ENCODE results near the gene FZD10.

The FZD10 gene

GRCh38 chr12:130120012-130120805 is 42.1 kb upstream of the FZD10 start:
- H3K4me1 ChIP-seq (ENCODE audit: control insufficient read depth in 1 of 2, insufficient read depth in 2 of 2, low read length in 2 of 2): no peaks in the 10 kb centered on the region

DNA sequence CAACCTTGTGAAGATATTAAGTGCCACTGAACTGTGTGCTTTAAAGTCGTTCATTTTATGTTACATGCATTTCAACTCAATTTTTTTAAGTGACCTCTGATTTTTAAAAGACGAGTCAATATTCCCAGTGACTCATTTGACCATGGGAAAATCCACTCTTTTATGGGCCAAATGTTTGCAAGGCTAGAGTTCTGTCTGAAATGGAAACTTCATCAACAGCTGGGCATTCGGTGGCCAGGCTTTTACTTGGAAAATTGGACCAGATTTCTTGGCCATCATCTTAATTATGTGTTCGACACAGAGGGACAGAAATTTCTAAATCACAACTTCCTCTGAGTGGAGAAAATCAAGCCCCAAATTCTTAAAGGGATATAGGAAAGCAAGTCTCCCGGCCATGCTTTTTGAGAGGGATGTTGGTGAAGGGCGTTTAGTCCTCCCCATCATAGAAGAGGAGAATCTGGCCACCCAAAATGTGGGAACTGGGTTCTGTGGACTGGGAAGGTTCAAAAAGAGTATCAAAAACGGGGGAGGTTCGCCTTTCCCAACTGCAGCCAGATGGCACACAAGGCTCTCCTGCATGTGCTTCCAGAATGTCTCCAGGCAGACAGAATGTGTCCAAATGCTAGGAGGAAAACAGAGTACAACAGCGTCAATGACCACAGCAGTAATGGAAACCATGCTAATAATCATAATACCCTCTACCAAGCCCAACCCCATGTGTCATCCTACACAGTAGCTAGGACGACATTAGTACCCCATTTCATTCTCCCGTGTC is 40.9 kb upstream of the FZD10 start:
- Histone ChIP-seq H3K9ac (ENCODE audit: low read length) (no peak overlapping the region), H3K4ac (ENCODE audit: low read depth, low read length) (no peak overlapping the region), H2AFZ (ENCODE audit: insufficient read depth, low read length, poor library complexity) (no peak overlapping the region), H3K14ac (ENCODE audit: low read length) (no peak overlapping the region), H3K9me3 (ENCODE audit: insufficient read depth, low read depth, low read length) (peaks cover 3% of the 10 kb centered on the region), H2BK120ac (ENCODE audit: insufficient read depth, low read length, poor library complexity) (no peak overlapping the region), H3K27ac (ENCODE audit: low read depth, low read length) (no peak overlapping the region), H3K36me3 (ENCODE audit: control insufficient read depth in 1 of 2, insufficient read depth in 2 of 2, low read length in 2 of 2) (no peaks in the 10 kb centered on the region), H3K4me3 (ENCODE audit: low read depth, low read length) (no peak overlapping the region), H3K27me3 (ENCODE audit: insufficient read depth, low read length) (no peaks in the 10 kb centered on the region), H2BK12ac (ENCODE audit: low read length) (no peak overlapping the region), H2AK5ac (ENCODE audit: low read length) (no peak overlapping the region), H2BK5ac (ENCODE audit: low read depth, low read length, poor library complexity) (no peak overlapping the region), H4K12ac (ENCODE audit: low read depth, low read length) (no peak overlapping the region), H3K23ac (ENCODE audit: low read length) (no peak overlapping the region), H4K91ac (ENCODE audit: low read depth, low read length) (no peak overlapping the region), H3K79me2 (ENCODE audit: control insufficient read depth, insufficient read depth, low read length, poor library complexity) (no peaks in the 10 kb centered on the region), H3K79me1 (ENCODE audit: low read length) (no peaks in the 10 kb centered on the region), H3K4me2 (ENCODE audit: low read length) (no peak overlapping the region), H3K18ac (ENCODE audit: low read length) (no peak overlapping the region), H3K4me1 (ENCODE audit: control insufficient read depth in 1 of 2, insufficient read depth in 2 of 2, low read length in 2 of 2) (no peaks in the 10 kb centered on the region), H4K8ac (ENCODE audit: low read depth, low read length) (no peak overlapping the region)
- no CpG with 5 or more reads among the region's 11 CpGs for WGBS (ENCODE audit: extremely low coverage, insufficient coverage, insufficient read length)
- DNase-seq: no peak

More at GRCh38 chr12:130120012-130120805, 42.1 kb upstream of the FZD10 start:
- no peak for DNase-seq
- Histone ChIP-seq H3K36me3 (ENCODE audit: control insufficient read depth in 1 of 2, insufficient read depth in 2 of 2, low read length in 2 of 2) (no peaks in the 10 kb centered on the region), H2BK120ac (ENCODE audit: insufficient read depth, low read length, poor library complexity) (no peak overlapping the region), H4K91ac (ENCODE audit: low read depth, low read length) (no peak overlapping the region), H3K4me3 (ENCODE audit: low read depth, low read length) (no peak overlapping the region), H3K9ac (ENCODE audit: low read length) (no peak overlapping the region), H2BK5ac (ENCODE audit: low read depth, low read length, poor library complexity) (no peak overlapping the region), H4K8ac (ENCODE audit: low read depth, low read length) (no peak overlapping the region), H3K27me3 (ENCODE audit: insufficient read depth, low read length) (no peaks in the 10 kb centered on the region), H2AFZ (ENCODE audit: insufficient read depth, low read length, poor library complexity) (no peak overlapping the region), H3K18ac (ENCODE audit: low read length) (no peak overlapping the region), H3K23ac (ENCODE audit: low read length) (no peak overlapping the region), H3K27ac (ENCODE audit: low read depth, low read length) (no peak overlapping the region), H3K79me2 (ENCODE audit: control insufficient read depth, insufficient read depth, low read length, poor library complexity) (no peaks in the 10 kb centered on the region), H2AK5ac (ENCODE audit: low read length) (no peak overlapping the region), H2BK12ac (ENCODE audit: low read length) (no peak overlapping the region), H3K79me1 (ENCODE audit: low read length) (no peaks in the 10 kb centered on the region), H4K12ac (ENCODE audit: low read depth, low read length) (no peak overlapping the region), H3K9me3 (ENCODE audit: insufficient read depth, low read depth, low read length) (peaks cover 3% of the 10 kb centered on the region), H3K4ac (ENCODE audit: low read depth, low read length) (no peak overlapping the region), H3K4me2 (ENCODE audit: low read length) (no peak overlapping the region), H3K14ac (ENCODE audit: low read length) (no peak overlapping the region)
- no CpG with 5 or more reads among the region's 31 CpGs for WGBS (ENCODE audit: extremely low coverage, insufficient coverage, insufficient read length)

DNA sequence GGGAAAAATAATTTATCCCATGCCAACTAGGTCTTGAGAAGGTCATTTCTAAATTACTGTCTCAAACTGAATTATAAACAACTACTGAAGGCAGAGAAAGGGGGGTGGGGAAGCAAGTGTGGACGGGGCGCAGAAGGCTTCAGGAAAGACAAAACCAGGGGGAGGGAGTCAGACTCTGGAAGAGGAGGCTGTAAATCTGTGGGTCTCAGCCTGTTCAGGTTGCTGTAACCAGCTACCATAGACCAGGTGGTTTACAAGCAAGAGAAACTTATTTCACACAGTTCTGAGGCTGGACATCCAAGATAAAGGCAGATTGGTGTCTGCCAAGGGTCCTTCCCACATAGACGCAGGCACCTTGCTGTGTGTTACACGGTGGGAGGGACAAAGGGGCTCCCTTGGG is 39.9 kb upstream of the FZD10 start:
- Histone ChIP-seq H3K36me3 (ENCODE audit: control insufficient read depth in 1 of 2, insufficient read depth in 2 of 2, low read length in 2 of 2) (no peaks in the 10 kb centered on the region), H3K18ac (ENCODE audit: low read length) (no peak overlapping the region), H3K4me1 (ENCODE audit: control insufficient read depth in 1 of 2, insufficient read depth in 2 of 2, low read length in 2 of 2) (no peaks in the 10 kb centered on the region), H4K8ac (ENCODE audit: low read depth, low read length) (no peak overlapping the region), H2AFZ (ENCODE audit: insufficient read depth, low read length, poor library complexity) (no peak overlapping the region), H3K9me3 (ENCODE audit: insufficient read depth, low read depth, low read length) (peaks cover 3% of the 10 kb centered on the region), H4K91ac (ENCODE audit: low read depth, low read length) (no peak overlapping the region), H3K14ac (ENCODE audit: low read length) (no peak overlapping the region), H2BK120ac (ENCODE audit: insufficient read depth, low read length, poor library complexity) (no peak overlapping the region), H3K4me3 (ENCODE audit: low read depth, low read length) (no peak overlapping the region), H2BK12ac (ENCODE audit: low read length) (no peak overlapping the region), H3K27me3 (ENCODE audit: insufficient read depth, low read length) (no peaks in the 10 kb centered on the region), H2AK5ac (ENCODE audit: low read length) (no peak overlapping the region), H4K12ac (ENCODE audit: low read depth, low read length) (no peak overlapping the region), H2BK5ac (ENCODE audit: low read depth, low read length, poor library complexity) (no peak overlapping the region), H3K23ac (ENCODE audit: low read length) (no peak overlapping the region), H3K79me2 (ENCODE audit: control insufficient read depth, insufficient read depth, low read length, poor library complexity) (no peaks in the 10 kb centered on the region), H3K79me1 (ENCODE audit: low read length) (no peaks in the 10 kb centered on the region), H3K9ac (ENCODE audit: low read length) (no peak overlapping the region), H3K4ac (ENCODE audit: low read depth, low read length) (no peak overlapping the region), H3K4me2 (ENCODE audit: low read length) (no peak overlapping the region), H3K27ac (ENCODE audit: low read depth, low read length) (no peak overlapping the region)
- DNase-seq: no peak
- WGBS (ENCODE audit: extremely low coverage, insufficient coverage, insufficient read length): no CpG with 5 or more reads among the region's 4 CpGs

- no peak overlapping the region for H2BK12ac ChIP-seq (ENCODE audit: low read length)
- no peak overlapping the region for H3K4me3 ChIP-seq (ENCODE audit: low read depth, low read length)
- H3K79me2 ChIP-seq (ENCODE audit: control insufficient read depth, insufficient read depth, low read length, poor library complexity): no peaks in the 10 kb centered on the region
- no peak for DNase-seq
- no peak overlapping the region for H3K23ac ChIP-seq (ENCODE audit: low read length)
- H2BK5ac ChIP-seq (ENCODE audit: low read depth, low read length, poor library complexity): no peak overlapping the region
- H2BK120ac ChIP-seq (ENCODE audit: insufficient read depth, low read length, poor library complexity): no peak overlapping the region
- WGBS (ENCODE audit: extremely low coverage, insufficient coverage, insufficient read length): no CpG with 5 or more reads among the region's 4 CpGs
- no peak overlapping the region for H3K18ac ChIP-seq (ENCODE audit: low read length)
- no peaks in the 10 kb centered on the region for H3K9me3 ChIP-seq (ENCODE audit: insufficient read depth, low read depth, low read length)
- H2AFZ ChIP-seq (ENCODE audit: insufficient read depth, low read length, poor library complexity): no peak overlapping the region
- H3K27me3 ChIP-seq (ENCODE audit: insufficient read depth, low read length): no peaks in the 10 kb centered on the region
- no peak overlapping the region for H4K8ac ChIP-seq (ENCODE audit: low read depth, low read length)
- no peak overlapping the region for H3K4me2 ChIP-seq (ENCODE audit: low read length)
- H4K91ac ChIP-seq (ENCODE audit: low read depth, low read length): no peak overlapping the region
- H4K12ac ChIP-seq (ENCODE audit: low read depth, low read length): no peak overlapping the region
- H3K9ac ChIP-seq (ENCODE audit: low read length): no peak overlapping the region
- H2AK5ac ChIP-seq (ENCODE audit: low read length): no peak overlapping the region
- no peak overlapping the region for H3K4ac ChIP-seq (ENCODE audit: low read depth, low read length)
- H3K4me1 ChIP-seq (ENCODE audit: control insufficient read depth in 1 of 2, insufficient read depth in 2 of 2, low read length in 2 of 2): no peaks in the 10 kb centered on the region
- no peaks in the 10 kb centered on the region for H3K79me1 ChIP-seq (ENCODE audit: low read length)
- H3K27ac ChIP-seq (ENCODE audit: low read depth, low read length): no peak overlapping the region
- H3K36me3 ChIP-seq (ENCODE audit: control insufficient read depth in 1 of 2, insufficient read depth in 2 of 2, low read length in 2 of 2): no peaks in the 10 kb centered on the region
- H3K14ac ChIP-seq (ENCODE audit: low read length): no peak overlapping the region
These were observed 38.2 kb upstream of the FZD10 start for GRCh38 chr12:130124106-130124505.

Data from trophoblast cell (in vitro differentiated cells and primary cell).